Prostate gland (tissue), 2 donors: ENCODE data around the gene ZC3HAV1L.

Experiments used
- POLR2A ChIP-seq: fragments of 450-650 bp; IDR thresholded peaks from one replicate; pipeline ENCODE4 v1.6.1; 2016; ENCODE audit warnings: antibody characterized with exemption, mild to moderate bottlenecking
- TF ChIP-seq, protein P1 (sequence below), 4 experiments: fragments of 200-600 bp in 2 of 4; fragments of 450-650 bp in 2 of 4; sonication (generic) in 2 of 4; IDR thresholded peaks; 1 replicate in 3 of 4; 2 replicates in 1 of 4; pipeline ENCODE4 v1.5.1; 2016 to 2019; ENCODE audit warnings: antibody characterized with exemption in 4 of 4, mild to moderate bottlenecking in 2 of 4, moderate library complexity in 2 of 4

GRCh38 chr7:139018910-139019309 is 16.9 kb downstream of the ZC3HAV1L start:
- TF ChIP-seq, protein P1, sequence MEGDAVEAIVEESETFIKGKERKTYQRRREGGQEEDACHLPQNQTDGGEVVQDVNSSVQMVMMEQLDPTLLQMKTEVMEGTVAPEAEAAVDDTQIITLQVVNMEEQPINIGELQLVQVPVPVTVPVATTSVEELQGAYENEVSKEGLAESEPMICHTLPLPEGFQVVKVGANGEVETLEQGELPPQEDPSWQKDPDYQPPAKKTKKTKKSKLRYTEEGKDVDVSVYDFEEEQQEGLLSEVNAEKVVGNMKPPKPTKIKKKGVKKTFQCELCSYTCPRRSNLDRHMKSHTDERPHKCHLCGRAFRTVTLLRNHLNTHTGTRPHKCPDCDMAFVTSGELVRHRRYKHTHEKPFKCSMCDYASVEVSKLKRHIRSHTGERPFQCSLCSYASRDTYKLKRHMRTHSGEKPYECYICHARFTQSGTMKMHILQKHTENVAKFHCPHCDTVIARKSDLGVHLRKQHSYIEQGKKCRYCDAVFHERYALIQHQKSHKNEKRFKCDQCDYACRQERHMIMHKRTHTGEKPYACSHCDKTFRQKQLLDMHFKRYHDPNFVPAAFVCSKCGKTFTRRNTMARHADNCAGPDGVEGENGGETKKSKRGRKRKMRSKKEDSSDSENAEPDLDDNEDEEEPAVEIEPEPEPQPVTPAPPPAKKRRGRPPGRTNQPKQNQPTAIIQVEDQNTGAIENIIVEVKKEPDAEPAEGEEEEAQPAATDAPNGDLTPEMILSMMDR (IDR thresholded peaks at IDR 0.05) = no peak
- no peak for TF ChIP-seq POLR2A
